ENCODE results near the gene NME1.

The NME1 gene

GRCh38 chr17:51197754-51198153, 44.4 kb downstream of the NME1 start:
- DNase-seq: no peak

GRCh38 chr17:51200295-51200694, 46.9 kb downstream of the NME1 start:
- no peak for DNase-seq

GRCh38 chr17:51200846-51201245, 47.5 kb downstream of the NME1 start:
- no peak for DNase-seq

- no peak for DNase-seq
These were observed 50.5 kb downstream of the NME1 start for GRCh38 chr17:51203838-51204237.
